HG03064 (cell line): ENCODE measurements around the gene INPP5B.

Experiments
- ATAC-seq: cut with Tn5 transposase; IDR thresholded peaks from one replicate; pipeline ENCODE4 v1.9.1; 2021; ENCODE audit warnings: low read depth; ENCODE audit not compliant: unreplicated experiment

INPP5B gene

GRCh38 chr1:37845049-37845646, 101.7 kb downstream of the INPP5B start:
- no peak for ATAC-seq

- no peak for ATAC-seq
These were observed 102.3 kb downstream of the INPP5B start for GRCh38 chr1:37844536-37844935.

GRCh38 chr1:37841652-37842051, 105.2 kb downstream of the INPP5B start:
- no peak for ATAC-seq

GRCh38 chr1:37840711-37841110, 106.1 kb downstream of the INPP5B start:
- no peak for ATAC-seq

- ATAC-seq: no peak
These were observed 107.2 kb downstream of the INPP5B start for GRCh38 chr1:37839676-37840075.

GRCh38 chr1:37836788-37837187, 110.1 kb downstream of the INPP5B start:
- no peak for ATAC-seq

GRCh38 chr1:37831809-37832208, 115.0 kb downstream of the INPP5B start:
- ATAC-seq: no peak

GRCh38 chr1:37831109-37831508, 115.7 kb downstream of the INPP5B start:
- no peak for ATAC-seq

GRCh38 chr1:37828410-37829074, 118.3 kb downstream of the INPP5B start:
- no peak for ATAC-seq

- no peak for ATAC-seq
These were observed 121.3 kb downstream of the INPP5B start for GRCh38 chr1:37825506-37825905.

- no peak for ATAC-seq
These were observed 122.9 kb downstream of the INPP5B start for GRCh38 chr1:37824001-37824400.

GRCh38 chr1:37822906-37823815, 123.7 kb downstream of the INPP5B start:
- ATAC-seq: no peak

GRCh38 chr1:37821481-37821880, 125.4 kb downstream of the INPP5B start:
- no peak for ATAC-seq

GRCh38 chr1:37817481-37817880, 129.4 kb downstream of the INPP5B start:
- no peak for ATAC-seq

- no peak for ATAC-seq
These were observed 132.6 kb downstream of the INPP5B start for GRCh38 chr1:37814252-37814651.

GRCh38 chr1:37813529-37814145, 133.2 kb downstream of the INPP5B start:
- ATAC-seq: no peak

GRCh38 chr1:37811027-37811655, 135.7 kb downstream of the INPP5B start:
- no peak for ATAC-seq
